ENCODE results near the gene TKTL1. TPM values are rescaled to one million over a fixed set of nuclear protein-coding genes. Genes with fewer than 3 reads are reported as not detected.

TKTL1 gene
- total RNA-seq, 1 experiment from 2014 or later = not detected

- no peak overlapping the region for H3K4me3 ChIP-seq (ENCODE audit: low read depth, low read length, poor library complexity, severe bottlenecking)
- ChIA-PET CTCF (no interaction called here), POLR2A (ENCODE audit: low non-redundant PET) (no interaction called here)
- peaks cover 23% of the 10 kb centered on the region for H3K27me3 ChIP-seq (replicated peaks; ENCODE audit: insufficient read depth, low read depth, low read length, poor library complexity)
- DNase-seq (ENCODE audit: low spot score) = no peak
- intact Hi-C loops (cut with micrococcal nuclease; ENCODE audit: unreplicated experiment) = no loop called here
- no peaks in the 10 kb centered on the region for H3K4me1 ChIP-seq (ENCODE audit: insufficient read depth, low read length, poor library complexity, severe bottlenecking)
- no peak for TF ChIP-seq EZH2 (IDR thresholded peaks at IDR 0.05; ENCODE audit: borderline replicate concordance, low read depth, low read length, poor library complexity, severe bottlenecking)
- TF ChIP-seq, protein P1, sequence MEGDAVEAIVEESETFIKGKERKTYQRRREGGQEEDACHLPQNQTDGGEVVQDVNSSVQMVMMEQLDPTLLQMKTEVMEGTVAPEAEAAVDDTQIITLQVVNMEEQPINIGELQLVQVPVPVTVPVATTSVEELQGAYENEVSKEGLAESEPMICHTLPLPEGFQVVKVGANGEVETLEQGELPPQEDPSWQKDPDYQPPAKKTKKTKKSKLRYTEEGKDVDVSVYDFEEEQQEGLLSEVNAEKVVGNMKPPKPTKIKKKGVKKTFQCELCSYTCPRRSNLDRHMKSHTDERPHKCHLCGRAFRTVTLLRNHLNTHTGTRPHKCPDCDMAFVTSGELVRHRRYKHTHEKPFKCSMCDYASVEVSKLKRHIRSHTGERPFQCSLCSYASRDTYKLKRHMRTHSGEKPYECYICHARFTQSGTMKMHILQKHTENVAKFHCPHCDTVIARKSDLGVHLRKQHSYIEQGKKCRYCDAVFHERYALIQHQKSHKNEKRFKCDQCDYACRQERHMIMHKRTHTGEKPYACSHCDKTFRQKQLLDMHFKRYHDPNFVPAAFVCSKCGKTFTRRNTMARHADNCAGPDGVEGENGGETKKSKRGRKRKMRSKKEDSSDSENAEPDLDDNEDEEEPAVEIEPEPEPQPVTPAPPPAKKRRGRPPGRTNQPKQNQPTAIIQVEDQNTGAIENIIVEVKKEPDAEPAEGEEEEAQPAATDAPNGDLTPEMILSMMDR (conservative IDR thresholded peaks at IDR 0.05; ENCODE audit: low read depth, low read length) = no peak
- BruUV-seq (replicated peaks) = no TSS peak
- no peaks in the 10 kb centered on the region for H3K9me3 ChIP-seq (ENCODE audit: low read depth, low read length, poor library complexity, severe bottlenecking)
- no peaks in the 10 kb centered on the region for H3K36me3 ChIP-seq (ENCODE audit: insufficient read depth, low read length, poor library complexity, severe bottlenecking)
- H3K27ac ChIP-seq (ENCODE audit: low read depth, low read length, poor library complexity, severe bottlenecking) = no peak overlapping the region
These were observed 25.6 kb downstream of the TKTL1 start for GRCh38 chrX:154321152-154321551.

DNA sequence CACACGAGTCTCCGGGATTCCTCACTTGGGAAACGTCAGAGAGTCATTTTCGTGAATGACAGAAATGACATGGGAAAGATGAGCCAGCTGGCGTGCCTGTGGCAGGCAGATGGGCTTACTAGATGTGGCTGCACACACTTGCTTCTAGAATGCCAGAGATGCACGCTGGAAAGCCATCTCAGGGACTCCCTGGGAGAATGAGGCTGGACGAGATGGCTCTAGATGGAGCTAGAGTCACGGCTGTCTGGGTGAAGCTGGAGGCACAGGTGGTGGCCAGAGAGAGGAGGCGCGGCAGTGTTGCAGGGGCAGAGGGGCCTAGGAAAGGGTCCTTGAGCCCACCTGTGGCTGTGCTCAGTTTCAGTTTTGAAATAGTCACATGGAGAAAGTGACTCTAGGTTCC, 26.0 kb downstream of the TKTL1 start:
- H3K36me3 ChIP-seq (ENCODE audit: insufficient read depth, low read length, poor library complexity, severe bottlenecking) = no peaks in the 10 kb centered on the region
- H3K27ac ChIP-seq (ENCODE audit: low read depth, low read length, poor library complexity, severe bottlenecking) = no peak overlapping the region
- peaks cover 23% of the 10 kb centered on the region for H3K27me3 ChIP-seq (replicated peaks; ENCODE audit: insufficient read depth, low read depth, low read length, poor library complexity)
- intact Hi-C loops (cut with micrococcal nuclease; ENCODE audit: unreplicated experiment) = no loop called here
- POLR2A ChIA-PET (ENCODE audit: low non-redundant PET) = no interaction called here
- no peak for DNase-seq (ENCODE audit: low spot score)
- no peak overlapping the region for H3K4me3 ChIP-seq (ENCODE audit: low read depth, low read length, poor library complexity, severe bottlenecking)
- no peak for TF ChIP-seq EZH2 (IDR thresholded peaks at IDR 0.05; ENCODE audit: borderline replicate concordance, low read depth, low read length, poor library complexity, severe bottlenecking)
- TF ChIP-seq, protein P1 (conservative IDR thresholded peaks at IDR 0.05; ENCODE audit: low read depth, low read length) = no peak
- CTCF ChIA-PET = no interaction called here
- H3K9me3 ChIP-seq (ENCODE audit: low read depth, low read length, poor library complexity, severe bottlenecking) = no peaks in the 10 kb centered on the region
- no peaks in the 10 kb centered on the region for H3K4me1 ChIP-seq (ENCODE audit: insufficient read depth, low read length, poor library complexity, severe bottlenecking)
- no TSS peak for BruUV-seq (replicated peaks)

GRCh38 chrX:154322890-154323289, 27.3 kb downstream of the TKTL1 start:
- H3K27me3 ChIP-seq (replicated peaks; ENCODE audit: insufficient read depth, low read depth, low read length, poor library complexity) = peaks cover 23% of the 10 kb centered on the region
- intact Hi-C loops (cut with micrococcal nuclease; ENCODE audit: unreplicated experiment) = no loop called here
- CTCF ChIA-PET = no interaction called here
- POLR2A ChIA-PET (ENCODE audit: low non-redundant PET) = no interaction called here
- no peak overlapping the region for H3K27ac ChIP-seq (ENCODE audit: low read depth, low read length, poor library complexity, severe bottlenecking)
- DNase-seq (ENCODE audit: low spot score) = no peak
- no peaks in the 10 kb centered on the region for H3K36me3 ChIP-seq (ENCODE audit: insufficient read depth, low read length, poor library complexity, severe bottlenecking)
- no peaks in the 10 kb centered on the region for H3K4me1 ChIP-seq (ENCODE audit: insufficient read depth, low read length, poor library complexity, severe bottlenecking)
- TF ChIP-seq EZH2 (IDR thresholded peaks at IDR 0.05; ENCODE audit: borderline replicate concordance, low read depth, low read length, poor library complexity, severe bottlenecking) = no peak
- TF ChIP-seq, protein P1 (conservative IDR thresholded peaks at IDR 0.05; ENCODE audit: low read depth, low read length) = no peak
- no TSS peak for BruUV-seq (replicated peaks)
- H3K9me3 ChIP-seq (ENCODE audit: low read depth, low read length, poor library complexity, severe bottlenecking) = no peaks in the 10 kb centered on the region
- no peak overlapping the region for H3K4me3 ChIP-seq (ENCODE audit: low read depth, low read length, poor library complexity, severe bottlenecking)

All from A673 (cell line).